Inflammatory macrophage (primary cell): ENCODE results near the gene DENND4C.

ENCODE experiments used
- DNase-seq, 2 donors: peaks; one replicate each; pipeline ENCODE4 v3.0.0-alpha.2; 2020 to 2022

Gene DENND4C

DNA sequence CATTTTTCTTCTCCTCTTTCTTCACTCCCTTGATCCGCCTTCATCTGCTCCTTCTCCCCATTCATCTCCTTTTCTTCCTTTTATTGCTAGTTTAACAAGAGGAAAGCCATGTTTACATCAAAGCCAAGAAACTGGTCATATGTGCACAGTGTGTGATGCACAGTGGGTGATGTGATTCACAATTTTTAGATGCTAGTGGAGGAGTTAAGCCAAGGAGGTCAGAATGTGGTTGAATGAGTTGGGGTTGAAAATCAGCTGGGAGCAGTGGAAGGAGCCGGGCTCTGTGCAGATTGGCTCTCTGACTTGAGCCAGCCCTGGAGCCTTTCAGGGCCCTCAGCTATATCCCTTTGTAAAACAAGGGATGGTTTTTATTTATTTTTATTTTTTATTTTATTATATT is 185.7 kb downstream of the DENND4C start:
- DNase-seq = no peak

GRCh38 chr9:19420877-19421276 is 190.4 kb downstream of the DENND4C start:
- DNase-seq = no peak
